Brain microvascular endothelial cell (primary cell): ENCODE results near the gene KCNAB2.

Experiments
- DNase-seq: peaks from one replicate; pipeline ENCODE4 v3.0.0-alpha.2; 2020
- H3K27ac ChIP-seq: fragments of 250-450 bp; sonication (Bioruptor Pico); 2 replicates; pipeline ENCODE4 v1.5.1; 2020; ENCODE audit warnings: mild to moderate bottlenecking, moderate library complexity
- H3K27me3 ChIP-seq: fragments of 250-450 bp; sonication (Bioruptor Pico); replicated peaks from 2 replicates; pipeline ENCODE4 v1.5.1; 2020; ENCODE audit warnings: mild to moderate bottlenecking
- H3K36me3 ChIP-seq: fragments of 250-450 bp; sonication (Bioruptor Pico); replicated peaks from 2 replicates; pipeline ENCODE4 v1.5.1; 2020; ENCODE audit warnings: mild to moderate bottlenecking
- H3K4me3 ChIP-seq: 2 replicates; pipeline ENCODE4 v1.5.1; 2011; ENCODE audit warnings: low read depth, mild to moderate bottlenecking, control low read depth, low read length, moderate library complexity
- in situ Hi-C: cut with HindIII; loops from 2 replicates; pipeline ENCODE4 v1.10.0; 2017; ENCODE audit warnings: low sequenced_read_pairs, low pct_ligation_motif_present
- TF ChIP-seq, protein P1 (sequence below): IDR thresholded peaks from 2 replicates; pipeline ENCODE4 v1.5.1; 2011; ENCODE audit warnings: low read depth, mild to moderate bottlenecking, moderate library complexity, low read length, control low read depth, inconsistent platforms; ENCODE audit errors: missing control alignments

Gene KCNAB2

DNA sequence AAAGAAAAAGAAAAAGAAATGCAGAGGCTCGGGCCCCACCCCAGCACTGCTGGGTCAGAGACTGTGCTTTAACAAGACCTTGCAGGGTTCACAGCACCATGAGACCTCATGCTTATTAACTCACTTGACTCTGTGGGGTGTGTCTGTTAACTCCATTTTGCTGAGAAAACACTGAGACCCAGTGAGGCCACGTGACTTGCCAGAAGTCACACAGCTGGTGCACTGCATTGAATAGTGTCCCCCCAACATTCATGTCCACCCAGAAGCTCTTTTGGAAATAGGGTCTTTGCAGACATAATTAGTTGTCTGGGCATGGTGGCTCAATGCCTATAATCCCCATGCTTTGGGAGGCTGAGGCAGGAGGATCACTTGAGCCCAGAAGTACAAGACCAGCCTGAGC, 94.7 kb downstream of the KCNAB2 start:
- no peaks in the 10 kb centered on the region for H3K36me3 ChIP-seq
- in situ Hi-C loops: no loop called here
- DNase-seq: no peak
- peaks cover 8% of the 10 kb centered on the region for H3K27me3 ChIP-seq
- TF ChIP-seq, protein P1, sequence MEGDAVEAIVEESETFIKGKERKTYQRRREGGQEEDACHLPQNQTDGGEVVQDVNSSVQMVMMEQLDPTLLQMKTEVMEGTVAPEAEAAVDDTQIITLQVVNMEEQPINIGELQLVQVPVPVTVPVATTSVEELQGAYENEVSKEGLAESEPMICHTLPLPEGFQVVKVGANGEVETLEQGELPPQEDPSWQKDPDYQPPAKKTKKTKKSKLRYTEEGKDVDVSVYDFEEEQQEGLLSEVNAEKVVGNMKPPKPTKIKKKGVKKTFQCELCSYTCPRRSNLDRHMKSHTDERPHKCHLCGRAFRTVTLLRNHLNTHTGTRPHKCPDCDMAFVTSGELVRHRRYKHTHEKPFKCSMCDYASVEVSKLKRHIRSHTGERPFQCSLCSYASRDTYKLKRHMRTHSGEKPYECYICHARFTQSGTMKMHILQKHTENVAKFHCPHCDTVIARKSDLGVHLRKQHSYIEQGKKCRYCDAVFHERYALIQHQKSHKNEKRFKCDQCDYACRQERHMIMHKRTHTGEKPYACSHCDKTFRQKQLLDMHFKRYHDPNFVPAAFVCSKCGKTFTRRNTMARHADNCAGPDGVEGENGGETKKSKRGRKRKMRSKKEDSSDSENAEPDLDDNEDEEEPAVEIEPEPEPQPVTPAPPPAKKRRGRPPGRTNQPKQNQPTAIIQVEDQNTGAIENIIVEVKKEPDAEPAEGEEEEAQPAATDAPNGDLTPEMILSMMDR: no peak
- no peak overlapping the region for H3K4me3 ChIP-seq
- H3K27ac ChIP-seq: no peak overlapping the region

DNA sequence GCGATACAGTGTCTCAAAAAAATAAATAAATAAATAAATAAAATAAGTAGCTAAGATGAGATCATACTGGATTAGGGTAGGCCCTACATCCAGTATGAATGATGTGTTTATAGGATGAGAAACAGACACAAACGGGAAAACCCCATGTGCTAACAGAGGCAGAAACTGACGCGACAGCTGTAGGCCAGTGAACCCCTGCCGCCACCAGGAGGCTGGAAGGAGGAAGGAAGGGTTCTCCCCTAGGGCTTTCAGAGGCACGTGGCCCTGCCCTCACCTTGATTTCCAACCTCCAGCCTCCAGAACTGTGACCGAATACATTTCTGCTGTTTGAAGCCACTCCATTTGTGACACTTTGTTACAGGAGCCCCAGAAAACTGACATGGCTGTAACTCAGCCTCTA, 95.9 kb downstream of the KCNAB2 start:
- no peaks in the 10 kb centered on the region for H3K36me3 ChIP-seq
- no peak overlapping the region for H3K4me3 ChIP-seq
- H3K27me3 ChIP-seq: peaks cover 8% of the 10 kb centered on the region
- no peak overlapping the region for H3K27ac ChIP-seq
- DNase-seq: no peak
- in situ Hi-C loops: no loop called here
- TF ChIP-seq, protein P1: peak; percentile 20

DNA sequence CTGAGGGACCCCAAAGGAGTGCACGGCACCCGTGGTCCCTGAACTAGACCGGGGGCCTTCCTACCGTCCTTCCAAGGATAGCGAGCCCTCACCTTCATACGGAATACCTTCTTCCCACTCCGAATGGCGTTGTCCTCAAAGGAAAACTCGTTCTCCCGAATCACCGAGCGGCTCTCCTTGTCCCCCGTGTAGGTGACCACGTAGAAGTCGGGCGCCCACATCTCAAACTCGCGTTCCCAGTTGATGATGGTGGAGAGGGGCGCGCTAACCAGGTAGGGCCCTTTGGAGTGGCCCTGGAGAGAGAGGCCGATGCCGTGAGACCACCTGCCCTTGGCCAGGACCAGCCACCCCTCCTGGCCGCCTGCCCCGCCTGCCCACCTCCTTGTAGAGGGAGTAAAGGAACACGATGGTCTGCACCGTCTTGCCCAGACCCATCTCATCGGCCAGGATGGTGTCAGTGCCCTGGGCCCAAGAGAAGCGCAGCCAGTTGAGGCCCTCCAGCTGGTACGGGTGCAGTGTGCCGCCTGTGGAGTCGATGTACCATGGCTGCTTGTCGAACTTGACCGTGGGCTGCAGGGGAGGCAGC, 96.4 kb downstream of the KCNAB2 start:
- H3K27me3 ChIP-seq: peaks cover 8% of the 10 kb centered on the region
- H3K4me3 ChIP-seq: no peak overlapping the region
- DNase-seq: no peak
- in situ Hi-C loops: no loop called here
- TF ChIP-seq, protein P1: no peak
- H3K27ac ChIP-seq: no peak overlapping the region
- no peaks in the 10 kb centered on the region for H3K36me3 ChIP-seq

- TF ChIP-seq, protein P1: no peak
- in situ Hi-C loops: no loop called here
- Histone ChIP-seq H3K27me3 (peaks cover 8% of the 10 kb centered on the region), H3K4me3 (no peak overlapping the region), H3K27ac (no peak overlapping the region), H3K36me3 (no peaks in the 10 kb centered on the region)
- DNase-seq: no peak
These were observed 97.0 kb downstream of the KCNAB2 start for GRCh38 chr1:6142734-6143133.

- Histone ChIP-seq H3K27me3 (peaks cover 10% of the 10 kb centered on the region), H3K36me3 (no peaks in the 10 kb centered on the region), H3K27ac (no peak overlapping the region), H3K4me3 (no peak overlapping the region)
- TF ChIP-seq, protein P1: no peak
- no peak for DNase-seq
- in situ Hi-C loops: no loop called here
These were observed 97.7 kb downstream of the KCNAB2 start for GRCh38 chr1:6143395-6143794.

DNA sequence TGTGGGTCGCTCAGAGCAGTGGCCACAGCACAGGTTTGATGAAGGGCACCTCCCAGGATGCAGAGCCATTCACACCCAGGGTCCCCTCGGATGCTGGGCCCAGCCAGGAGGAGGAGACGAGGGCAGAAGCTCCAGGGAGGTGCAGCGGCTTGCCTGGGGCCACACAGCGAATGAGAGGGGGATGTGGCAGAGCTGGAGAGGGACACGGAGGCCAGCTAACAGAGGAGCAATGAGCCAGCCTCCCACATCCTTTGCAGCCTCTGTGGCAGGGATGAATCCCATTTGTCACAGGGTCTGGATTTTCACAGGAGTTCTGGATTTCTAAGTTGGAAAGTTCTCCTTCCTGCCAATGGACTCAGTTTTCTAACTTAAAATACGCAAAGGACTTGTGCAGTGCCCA, 98.5 kb downstream of the KCNAB2 start:
- DNase-seq: no peak
- Histone ChIP-seq H3K4me3 (no peak overlapping the region), H3K36me3 (no peaks in the 10 kb centered on the region), H3K27ac (no peak overlapping the region), H3K27me3 (peaks cover 11% of the 10 kb centered on the region)
- TF ChIP-seq, protein P1: no peak
- in situ Hi-C loops: no loop called here
